ENCODE results near the gene USP50.

USP50 gene

GRCh38 chr15:50485389-50485788, 61.1 kb downstream of the USP50 start:
- TF ChIP-seq, protein P1, sequence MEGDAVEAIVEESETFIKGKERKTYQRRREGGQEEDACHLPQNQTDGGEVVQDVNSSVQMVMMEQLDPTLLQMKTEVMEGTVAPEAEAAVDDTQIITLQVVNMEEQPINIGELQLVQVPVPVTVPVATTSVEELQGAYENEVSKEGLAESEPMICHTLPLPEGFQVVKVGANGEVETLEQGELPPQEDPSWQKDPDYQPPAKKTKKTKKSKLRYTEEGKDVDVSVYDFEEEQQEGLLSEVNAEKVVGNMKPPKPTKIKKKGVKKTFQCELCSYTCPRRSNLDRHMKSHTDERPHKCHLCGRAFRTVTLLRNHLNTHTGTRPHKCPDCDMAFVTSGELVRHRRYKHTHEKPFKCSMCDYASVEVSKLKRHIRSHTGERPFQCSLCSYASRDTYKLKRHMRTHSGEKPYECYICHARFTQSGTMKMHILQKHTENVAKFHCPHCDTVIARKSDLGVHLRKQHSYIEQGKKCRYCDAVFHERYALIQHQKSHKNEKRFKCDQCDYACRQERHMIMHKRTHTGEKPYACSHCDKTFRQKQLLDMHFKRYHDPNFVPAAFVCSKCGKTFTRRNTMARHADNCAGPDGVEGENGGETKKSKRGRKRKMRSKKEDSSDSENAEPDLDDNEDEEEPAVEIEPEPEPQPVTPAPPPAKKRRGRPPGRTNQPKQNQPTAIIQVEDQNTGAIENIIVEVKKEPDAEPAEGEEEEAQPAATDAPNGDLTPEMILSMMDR (IDR thresholded peaks at IDR 0.05; ENCODE audit: low read depth, low read length) = no peak
- no peak overlapping the region for H3K4me3 ChIP-seq (ENCODE audit: low read depth, low read length)

GRCh38 chr15:50484781-50485180, 61.7 kb downstream of the USP50 start:
- no peak overlapping the region for H3K4me3 ChIP-seq (ENCODE audit: low read depth, low read length)

DNA sequence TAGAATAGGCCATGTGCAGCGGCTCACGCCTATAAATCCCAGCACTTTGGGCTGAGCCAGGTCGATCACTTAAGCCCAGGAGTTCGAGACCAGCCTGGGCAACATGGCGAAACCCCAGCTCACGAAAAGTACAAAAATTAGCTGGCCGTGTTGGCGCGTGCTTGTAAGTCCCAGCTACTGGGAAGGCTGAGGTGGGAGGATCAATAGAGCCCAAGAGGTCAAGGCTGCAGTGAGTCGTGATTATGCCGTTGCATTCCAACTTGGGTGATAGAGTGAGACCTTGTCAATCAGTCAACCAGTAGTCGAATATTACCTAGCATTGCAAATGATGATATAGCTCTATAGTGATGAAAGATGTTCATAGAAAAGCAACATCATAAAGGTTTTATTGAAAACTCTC, 70.3 kb downstream of the USP50 start:
- H3K4me3 ChIP-seq (ENCODE audit: low read depth, low read length) = no peak overlapping the region
- TF ChIP-seq, protein P1 (IDR thresholded peaks at IDR 0.05; ENCODE audit: low read depth, low read length) = no peak

More at GRCh38 chr15:50484781-50485180, 61.7 kb downstream of the USP50 start:
- TF ChIP-seq, protein P1 (IDR thresholded peaks at IDR 0.05; ENCODE audit: low read depth, low read length) = no peak

DNA sequence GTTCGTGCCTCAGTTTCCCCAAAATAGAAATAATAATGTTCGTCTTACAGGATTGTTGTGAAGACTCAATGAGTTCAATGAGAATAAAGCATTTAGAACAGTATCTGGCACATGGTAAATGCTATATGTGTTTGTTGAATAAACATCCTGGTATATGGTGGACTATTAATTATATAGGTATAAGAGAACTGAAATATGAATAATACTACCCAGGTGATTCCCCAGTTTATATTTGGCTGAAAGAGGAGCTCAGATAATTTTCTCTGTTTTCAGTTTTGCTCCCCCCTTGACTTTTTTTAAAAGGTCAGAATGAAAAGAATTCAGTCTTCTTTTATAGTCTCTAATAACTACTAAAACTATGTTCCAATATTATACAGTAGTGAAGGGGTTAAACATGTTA, 75.4 kb downstream of the USP50 start:
- TF ChIP-seq, protein P1 (IDR thresholded peaks at IDR 0.05; ENCODE audit: low read depth, low read length) = no peak
- H3K4me3 ChIP-seq (ENCODE audit: low read depth, low read length) = no peak overlapping the region

DNA sequence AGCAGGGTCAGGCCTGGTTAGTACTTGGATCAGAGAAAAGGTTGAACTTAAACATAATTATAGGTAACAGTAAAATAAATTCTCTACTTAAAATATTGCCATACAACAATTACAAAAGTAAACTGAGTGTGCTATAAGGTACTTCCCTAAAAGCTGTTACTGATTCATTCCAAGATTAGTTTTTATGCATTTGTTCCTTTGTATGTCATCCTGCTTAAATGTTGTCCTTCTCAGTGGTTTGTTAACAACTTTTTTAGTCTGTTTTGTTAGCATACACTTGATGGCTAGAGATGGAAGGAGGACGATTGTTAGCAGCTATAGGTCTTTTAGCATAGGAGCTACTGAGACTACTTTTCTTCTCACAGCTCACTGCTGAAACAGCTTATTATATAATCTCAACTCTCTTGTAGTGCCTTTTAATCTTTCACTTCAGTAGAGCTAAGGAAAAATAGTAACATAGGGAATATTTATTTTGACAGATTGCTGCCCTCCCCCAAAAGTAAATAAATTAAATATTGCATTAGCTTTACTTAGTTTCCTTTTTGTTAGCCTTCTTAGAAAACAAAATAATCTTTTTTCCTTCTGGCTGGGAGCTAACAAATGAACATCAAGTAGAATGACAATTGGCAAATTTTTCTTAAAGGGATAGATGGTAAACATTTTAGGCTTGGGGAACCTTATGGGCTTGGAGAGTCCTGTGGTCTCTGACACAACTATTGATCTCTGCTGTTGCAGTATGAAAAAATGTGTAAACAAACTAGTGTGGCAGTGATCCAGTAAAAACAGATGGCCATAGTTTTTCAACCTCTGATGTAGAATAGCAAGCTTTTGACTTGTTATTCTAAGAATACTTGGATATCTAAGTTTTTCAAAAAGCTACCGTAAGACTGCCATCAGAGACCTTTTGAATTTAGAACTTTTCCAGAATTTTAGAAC, 82.8 kb downstream of the USP50 start:
- TF ChIP-seq, protein P1 (IDR thresholded peaks at IDR 0.05; ENCODE audit: low read depth, low read length) = no peak

GRCh38 chr15:50458348-50459112, 87.9 kb downstream of the USP50 start:
- TF ChIP-seq, protein P1 (IDR thresholded peaks at IDR 0.05; ENCODE audit: low read depth, low read length) = no peak
- no peak overlapping the region for H3K4me3 ChIP-seq (ENCODE audit: low read depth, low read length)

More for the DNA sequence above, 82.8 kb downstream of the USP50 start:
- no peak overlapping the region for H3K4me3 ChIP-seq (ENCODE audit: low read depth, low read length)

All from WI38 (cell line).